ENCODE measurements around the gene GUCD1. TPM values are rescaled to one million over a fixed set of nuclear protein-coding genes. Genes with fewer than 3 reads are reported as not detected.

Gene GUCD1
- total RNA-seq, 4 donors from 2014 or later, result 48.2 to 98.8 (median 76.2) TPM

DNA sequence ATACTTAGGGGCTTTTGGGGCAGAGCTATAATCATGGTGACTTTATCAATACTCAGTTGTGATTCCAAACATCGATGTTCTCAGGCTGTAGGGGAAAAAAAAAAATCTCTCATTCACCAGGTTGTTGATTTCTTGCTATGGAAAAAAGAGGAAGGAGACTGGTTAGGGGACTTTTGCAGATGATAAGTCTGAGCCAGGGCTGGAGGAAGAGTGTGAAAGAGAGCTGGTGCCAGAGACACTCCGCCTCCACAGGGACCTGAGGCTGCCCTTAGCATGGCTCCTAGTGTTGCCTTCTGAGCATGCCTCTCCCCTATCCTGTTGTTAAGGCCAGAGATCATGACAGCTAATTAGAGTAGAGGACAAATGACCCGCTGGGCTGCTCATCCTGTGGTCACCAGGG is 42.9 kb downstream of the GUCD1 start:
- no peak for TF ChIP-seq POLR2A (IDR thresholded peaks at IDR 0.05)
- Histone ChIP-seq H3K4me1 (peaks cover 13 to 48% (median 21%) of the 10 kb centered on the region in 3 donors), H3K27me3 (peaks cover 0 to 31% (median 0%) of the 10 kb centered on the region in 4 donors), H3K4me3 (no peak overlapping the region), H3K9me3 (no peaks in the 10 kb centered on the region), H3K36me3 (no peaks in the 10 kb centered on the region), H3K27ac (no peak overlapping the region)
- DNase-seq, result no peak
- 41 to 74% methylated on average over 3 of the region's 3 CpGs for WGBS, 2 donors
- intact Hi-C loops (cut with DNase I), result no loop called here

DNA sequence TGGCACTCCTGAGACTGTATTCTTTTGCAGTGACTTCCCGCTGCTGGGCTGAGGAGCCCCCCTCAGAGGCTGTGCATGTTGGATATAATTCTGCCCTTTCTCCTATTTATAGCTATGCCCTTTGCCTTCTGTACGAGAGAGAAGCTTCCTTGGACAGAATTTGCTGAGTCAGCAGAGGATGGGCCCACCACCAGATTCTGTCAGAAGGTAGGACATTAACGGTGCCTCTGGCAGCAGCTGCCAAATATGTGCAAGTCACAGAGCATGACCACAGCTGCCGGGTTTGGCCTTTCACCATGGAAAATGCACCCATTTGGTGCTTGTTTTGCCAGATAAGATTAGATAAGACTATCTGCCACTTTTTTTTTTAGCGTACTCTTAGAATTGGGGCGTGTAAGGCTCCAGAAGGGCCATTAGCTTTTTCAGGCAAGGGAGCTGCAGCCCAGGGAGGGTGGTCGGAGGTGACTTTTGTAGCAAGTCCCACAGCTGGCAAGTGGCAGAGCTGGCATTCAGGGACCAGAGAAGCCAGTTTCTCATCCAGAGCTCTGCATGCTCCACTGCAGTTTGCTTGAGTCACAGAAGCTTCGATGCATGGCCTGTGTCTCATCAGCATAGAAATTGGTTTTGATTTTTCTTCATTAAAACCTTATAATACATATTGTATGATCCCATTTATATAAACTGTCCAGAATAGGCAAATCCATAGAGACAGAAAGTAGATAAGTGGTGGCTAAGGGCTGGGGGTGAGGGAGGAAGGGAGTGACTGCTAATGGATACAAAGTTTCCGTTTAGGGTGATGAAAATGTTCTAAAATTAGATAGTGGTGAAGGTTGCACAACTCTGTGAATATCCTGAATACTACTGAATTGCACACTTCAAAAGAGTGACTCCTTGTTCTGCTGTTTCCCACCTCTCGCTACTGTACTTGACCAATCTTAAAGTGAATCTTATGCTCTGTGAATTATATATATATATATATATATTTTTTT is 44.0 kb downstream of the GUCD1 start:
- 33 to 42% methylated on average over 7 to 10 of the region's 10 CpGs for WGBS, 2 donors
- peaks cover 16 to 51% (median 18%) of the 10 kb centered on the region in 3 donors for H3K4me1 ChIP-seq
- peaks cover 0 to 28% (median 0%) of the 10 kb centered on the region in 4 donors for H3K27me3 ChIP-seq
- TF ChIP-seq, protein P1, sequence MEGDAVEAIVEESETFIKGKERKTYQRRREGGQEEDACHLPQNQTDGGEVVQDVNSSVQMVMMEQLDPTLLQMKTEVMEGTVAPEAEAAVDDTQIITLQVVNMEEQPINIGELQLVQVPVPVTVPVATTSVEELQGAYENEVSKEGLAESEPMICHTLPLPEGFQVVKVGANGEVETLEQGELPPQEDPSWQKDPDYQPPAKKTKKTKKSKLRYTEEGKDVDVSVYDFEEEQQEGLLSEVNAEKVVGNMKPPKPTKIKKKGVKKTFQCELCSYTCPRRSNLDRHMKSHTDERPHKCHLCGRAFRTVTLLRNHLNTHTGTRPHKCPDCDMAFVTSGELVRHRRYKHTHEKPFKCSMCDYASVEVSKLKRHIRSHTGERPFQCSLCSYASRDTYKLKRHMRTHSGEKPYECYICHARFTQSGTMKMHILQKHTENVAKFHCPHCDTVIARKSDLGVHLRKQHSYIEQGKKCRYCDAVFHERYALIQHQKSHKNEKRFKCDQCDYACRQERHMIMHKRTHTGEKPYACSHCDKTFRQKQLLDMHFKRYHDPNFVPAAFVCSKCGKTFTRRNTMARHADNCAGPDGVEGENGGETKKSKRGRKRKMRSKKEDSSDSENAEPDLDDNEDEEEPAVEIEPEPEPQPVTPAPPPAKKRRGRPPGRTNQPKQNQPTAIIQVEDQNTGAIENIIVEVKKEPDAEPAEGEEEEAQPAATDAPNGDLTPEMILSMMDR (IDR thresholded peaks at IDR 0.05), result no peak
- TF ChIP-seq POLR2A (IDR thresholded peaks at IDR 0.05), result no peak
- H3K27ac ChIP-seq, result no peak overlapping the region
- H3K9me3 ChIP-seq, result no peaks in the 10 kb centered on the region
- no peak overlapping the region for H3K4me3 ChIP-seq
- intact Hi-C loops (cut with DNase I), result no loop called here
- no peaks in the 10 kb centered on the region for H3K36me3 ChIP-seq
- DNase-seq, result no peak

DNA sequence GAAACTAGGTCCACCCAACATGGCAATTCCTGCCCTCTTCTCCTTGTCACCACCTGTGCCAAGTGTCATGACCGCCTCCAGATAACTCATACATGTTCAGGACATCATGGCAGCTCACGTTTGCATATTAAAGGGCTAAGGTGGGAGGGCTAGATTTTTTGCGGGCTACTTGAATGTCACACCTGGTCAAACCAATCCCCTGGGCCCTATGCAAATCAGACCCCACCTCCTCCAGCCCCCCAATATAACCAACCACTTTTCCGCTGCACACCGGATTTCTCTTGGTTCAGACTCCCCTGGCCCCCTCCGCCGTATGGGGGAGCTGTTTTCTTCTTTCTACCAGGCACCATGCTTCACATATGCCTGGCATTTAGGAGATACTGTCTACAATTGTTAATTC is 47.2 kb downstream of the GUCD1 start:
- Histone ChIP-seq H3K27me3 (no peaks in the 10 kb centered on the region), H3K4me1 (peaks cover 16 to 43% (median 18%) of the 10 kb centered on the region in 3 donors), H3K9me3 (no peaks in the 10 kb centered on the region), H3K36me3 (no peaks in the 10 kb centered on the region), H3K4me3 (no peak overlapping the region), H3K27ac (no peak overlapping the region)
- TF ChIP-seq, protein P1 (IDR thresholded peaks at IDR 0.05), result no peak
- TF ChIP-seq POLR2A (IDR thresholded peaks at IDR 0.05), result no peak
- no peak for DNase-seq
- intact Hi-C loops (cut with DNase I), result no loop called here
- 86 to 94% methylated on average over 7 of the region's 7 CpGs for WGBS, 2 donors

DNA sequence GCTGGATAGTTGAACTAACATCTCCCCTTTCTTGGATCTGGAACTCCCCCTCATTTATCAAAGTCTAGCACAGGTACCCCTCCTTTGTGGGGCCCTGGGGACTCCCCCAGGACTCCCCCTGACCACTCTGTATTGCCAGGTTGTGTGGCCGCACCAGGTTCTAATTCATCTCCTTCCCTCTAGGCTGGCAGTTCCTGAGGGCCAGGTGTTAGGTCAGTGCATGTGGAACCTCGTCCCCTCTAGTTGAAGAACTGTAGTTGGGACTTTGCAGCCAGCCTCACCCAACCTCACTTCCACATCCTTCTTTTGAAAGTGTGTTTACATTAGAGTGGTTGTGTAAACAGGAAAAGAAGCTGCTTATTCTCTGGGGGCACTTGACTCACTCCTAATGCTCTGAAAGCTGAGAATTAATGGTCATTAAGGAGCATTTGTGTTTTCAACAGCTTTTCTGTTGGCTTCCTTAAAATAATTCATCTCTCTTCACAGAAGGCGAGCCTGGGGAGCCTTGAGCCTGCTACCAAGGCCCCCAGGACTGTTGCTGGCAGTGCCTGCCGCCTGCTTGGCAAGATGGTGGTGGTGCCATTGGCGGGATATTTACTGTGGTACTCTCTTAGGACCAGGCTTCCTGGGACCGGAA is 48.0 kb downstream of the GUCD1 start:
- DNase-seq, result no peak
- Histone ChIP-seq H3K36me3 (no peaks in the 10 kb centered on the region), H3K27me3 (no peaks in the 10 kb centered on the region), H3K4me1 (peaks cover 16 to 40% (median 18%) of the 10 kb centered on the region in 3 donors), H3K27ac (no peak overlapping the region), H3K9me3 (no peaks in the 10 kb centered on the region), H3K4me3 (no peak overlapping the region)
- no peak for TF ChIP-seq POLR2A (IDR thresholded peaks at IDR 0.05)
- TF ChIP-seq, protein P1 (IDR thresholded peaks at IDR 0.05), result no peak
- 19 to 59% methylated on average over 5 to 6 of the region's 6 CpGs for WGBS, 2 donors
- intact Hi-C loops (cut with DNase I), result no loop called here

DNA sequence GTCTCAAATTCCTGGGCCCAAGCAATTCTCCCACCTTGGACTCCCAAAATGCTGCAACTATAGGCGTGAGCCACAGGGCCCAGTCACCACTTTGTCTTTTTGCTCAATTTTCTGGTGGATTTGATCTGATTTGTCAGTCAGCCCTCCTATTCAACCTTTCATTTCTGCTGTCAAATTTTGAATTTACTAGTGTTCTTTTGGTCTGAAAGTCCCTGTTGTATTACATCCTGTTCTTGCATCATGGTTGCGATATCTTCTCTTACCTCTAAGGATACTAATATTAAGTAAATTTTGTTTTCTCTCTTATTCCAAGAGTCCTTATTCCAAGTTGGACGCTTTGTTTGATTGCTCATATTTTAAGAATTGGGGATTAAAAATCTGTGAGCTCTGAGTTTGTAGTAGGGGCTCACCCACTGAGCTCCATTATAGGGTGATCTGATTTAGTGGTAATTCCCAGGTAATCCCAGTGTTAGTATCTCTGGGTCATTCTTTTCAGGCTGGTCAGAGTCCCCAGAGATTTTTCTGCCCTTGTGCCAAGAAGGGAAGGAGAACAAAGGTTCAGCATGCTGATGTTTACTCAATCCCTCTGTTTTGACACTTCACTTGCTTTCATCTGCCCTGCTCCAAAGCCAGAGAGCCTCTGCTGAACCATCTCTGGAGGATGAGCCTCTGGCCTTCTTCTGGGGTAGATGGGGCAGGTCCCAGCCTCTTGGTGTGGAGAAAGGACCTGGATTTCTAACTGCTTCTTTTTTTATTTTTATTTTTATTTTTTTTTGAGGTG is 49.8 kb downstream of the GUCD1 start:
- peaks cover 5 to 35% (median 12%) of the 10 kb centered on the region in 3 donors for H3K4me1 ChIP-seq
- WGBS, 2 donors, result 80 to 91% methylated on average over 3 of the region's 3 CpGs
- H3K27me3 ChIP-seq, result no peaks in the 10 kb centered on the region
- no peaks in the 10 kb centered on the region for H3K9me3 ChIP-seq
- H3K27ac ChIP-seq, result no peak overlapping the region
- DNase-seq, result no peak
- TF ChIP-seq POLR2A (IDR thresholded peaks at IDR 0.05), result no peak
- TF ChIP-seq, protein P1 (IDR thresholded peaks at IDR 0.05), result no peak
- H3K36me3 ChIP-seq, result no peaks in the 10 kb centered on the region
- no peak overlapping the region for H3K4me3 ChIP-seq
- intact Hi-C loops (cut with DNase I), result no loop called here

Measured in esophagus squamous epithelium (tissue), 5 donors.